ENCODE measurements around the gene OSBP. TPM values are rescaled to one million over a fixed set of nuclear protein-coding genes. Genes with fewer than 3 reads are reported as not detected.

Gene OSBP
- total and polyA plus RNA-seq, 9 of the 15 experiments (the other 6 are each of a cell fraction or from before 2014, with no cell fraction given): 11.7 to 49.0 (median 28.7) TPM

- no peak for FAIRE-seq
- BruUV-seq (replicated peaks): no TSS peak
Measured at GRCh38 chr11:59602432-59602831, 13.1 kb downstream of the OSBP start.

GRCh38 chr11:59601788-59602187, 13.8 kb downstream of the OSBP start:
- Histone ChIP-seq H3K36me3 (ENCODE audit: control insufficient read depth, insufficient read depth, low read length) (peaks cover 98% of the 10 kb centered on the region), H3K4me2 (ENCODE audit: insufficient read depth, low read length) (no peak overlapping the region), H2AFZ (ENCODE audit: low read depth, low read length) (no peak overlapping the region), H3K9me3 (replicated peaks; ENCODE audit: control insufficient read depth, insufficient read depth, low read depth, low read length) (no peaks in the 10 kb centered on the region), H3K9me1 (ENCODE audit: control insufficient read depth, insufficient read depth, low read length) (no peaks in the 10 kb centered on the region), H4K20me1 (replicated peaks; ENCODE audit: control insufficient read depth, insufficient read depth, low read length) (no peaks in the 10 kb centered on the region), H3K27me3 (ENCODE audit: control insufficient read depth in 2 of 2, insufficient read depth in 2 of 2, low read length in 2 of 2) (no peaks in the 10 kb centered on the region), H3K27ac (ENCODE audit: extremely low read depth, low read depth, low read length) (no peak overlapping the region), H3K79me2 (ENCODE audit: control insufficient read depth, insufficient read depth, low read length) (peaks cover 8% of the 10 kb centered on the region; the same call in 2 of the 3 replicates), H3K4me3 (no peak overlapping the region), H3K9ac (ENCODE audit: insufficient read depth in 1 of 2, low read depth in 2 of 2, low read length in 2 of 2) (no peak overlapping the region), H3K4me1 (replicated peaks in 1 of 2; ENCODE audit: control insufficient read depth in 2 of 2, insufficient read depth in 2 of 2, low read length in 2 of 2) (no peaks in the 10 kb centered on the region)
- ChIA-PET CTCF (ENCODE audit: low intra/inter-chr PET ratio) (no interaction called here), POLR2A (interaction anchor here (1.0 to 4.7 kb wide), 2 partner anchors 8 to 13 kb away, joined by 3 to 33 read pairs; partner anchors contain the start of gene OSBP)
- DNase-seq (ENCODE audit: extremely low read depth in 1 of 4, low spot score in 3 of 4) (no peak), FAIRE-seq (no peak), ATAC-seq (no peak)
- 91% methylated on average over 4 of the region's 4 CpGs for WGBS (ENCODE audit: insufficient coverage, low coverage, missing lambda C conversion rate)
- in situ Hi-C loops (cut with MboI) (no loop called here), intact Hi-C loops (cut with micrococcal nuclease) (no loop called here)
- BruUV-seq (replicated peaks): no TSS peak
- TF ChIP-seq STAT5A (IDR thresholded peaks at IDR 0.05; ENCODE audit: borderline replicate concordance, low read length) (no peak), HMG20B (CRISPR knock-in tag; IDR thresholded peaks at IDR 0.05) (no peak), RFX1 (IDR thresholded peaks at IDR 0.05) (no peak), MTA2 (IDR thresholded peaks at IDR 0.05; ENCODE audit: low read depth) (no peak), ZNF609 (CRISPR knock-in tag; IDR thresholded peaks at IDR 0.05; ENCODE audit: borderline replicate concordance) (no peak), MLX (CRISPR knock-in tag; conservative IDR thresholded peaks at IDR 0.05) (no peak), ZNF583 (CRISPR knock-in tag; IDR thresholded peaks at IDR 0.05) (no peak)

More at GRCh38 chr11:59602432-59602831, 13.1 kb downstream of the OSBP start:
- H3K9ac ChIP-seq (ENCODE audit: insufficient read depth in 1 of 2, low read depth in 2 of 2, low read length in 2 of 2): no peak overlapping the region
- DNase-seq (ENCODE audit: extremely low read depth in 1 of 4, low spot score in 3 of 4): peak in 1 of 4 experiments; percentile 2
- ChIA-PET CTCF (ENCODE audit: low intra/inter-chr PET ratio) (no interaction called here), POLR2A (interaction anchor here (4.7 kb wide), 1 partner anchor 13 kb away, joined by 33 read pairs; the partner anchor contains the start of gene OSBP)
- H3K27ac ChIP-seq (ENCODE audit: extremely low read depth, low read depth, low read length): no peak overlapping the region
- H3K27me3 ChIP-seq (ENCODE audit: control insufficient read depth in 2 of 2, insufficient read depth in 2 of 2, low read length in 2 of 2): no peaks in the 10 kb centered on the region
- no peaks in the 10 kb centered on the region for H3K9me1 ChIP-seq (ENCODE audit: control insufficient read depth, insufficient read depth, low read length)
- H2AFZ ChIP-seq (ENCODE audit: low read depth, low read length): no peak overlapping the region
- no peak for ATAC-seq
- H3K4me3 ChIP-seq: no peak overlapping the region
- peaks cover 11% of the 10 kb centered on the region; the same call in 2 of the 3 replicates for H3K79me2 ChIP-seq (ENCODE audit: control insufficient read depth, insufficient read depth, low read length)
- H3K9me3 ChIP-seq (replicated peaks; ENCODE audit: control insufficient read depth, insufficient read depth, low read depth, low read length): no peaks in the 10 kb centered on the region
- no peaks in the 10 kb centered on the region for H3K4me1 ChIP-seq (replicated peaks in 1 of 2; ENCODE audit: control insufficient read depth in 2 of 2, insufficient read depth in 2 of 2, low read length in 2 of 2)
- intact Hi-C loops (cut with micrococcal nuclease): no loop called here
- peaks cover 98% of the 10 kb centered on the region for H3K36me3 ChIP-seq (ENCODE audit: control insufficient read depth, insufficient read depth, low read length)
- in situ Hi-C loops (cut with MboI): no loop called here
- no peaks in the 10 kb centered on the region for H4K20me1 ChIP-seq (replicated peaks; ENCODE audit: control insufficient read depth, insufficient read depth, low read length)
- 97% methylated on average over 6 of the region's 6 CpGs for WGBS (ENCODE audit: insufficient coverage, low coverage, missing lambda C conversion rate)
- H3K4me2 ChIP-seq (ENCODE audit: insufficient read depth, low read length): no peak overlapping the region
- no peak for TF ChIP-seq ARID2 (IDR thresholded peaks at IDR 0.05)
- TF ChIP-seq RNF2 (IDR thresholded peaks at IDR 0.05): no peak
- TF ChIP-seq MAFF (IDR thresholded peaks at IDR 0.05; ENCODE audit: low read length): no peak
- TF ChIP-seq NBN (IDR thresholded peaks at IDR 0.05; ENCODE audit: low read depth): no peak
- TF ChIP-seq HES1 (IDR thresholded peaks at IDR 0.05; ENCODE audit: low read depth): no peak

Data from K562 (cell line).